ENCODE measurements around the gene TCF20.

DNA sequence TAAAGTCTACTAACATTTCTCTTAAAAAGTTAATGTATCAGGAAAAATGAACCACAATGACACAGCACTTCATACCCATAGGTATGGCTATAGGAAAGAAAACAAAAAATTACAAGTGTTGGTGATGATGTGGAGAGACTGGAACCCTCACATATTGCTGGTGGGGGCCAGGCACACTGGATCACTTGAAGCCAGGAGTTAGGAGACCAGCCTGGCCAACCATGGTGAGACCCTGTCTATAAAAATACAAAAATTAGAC lies 26.7 kb downstream of the TCF20 start:
- TF ChIP-seq, protein P1, sequence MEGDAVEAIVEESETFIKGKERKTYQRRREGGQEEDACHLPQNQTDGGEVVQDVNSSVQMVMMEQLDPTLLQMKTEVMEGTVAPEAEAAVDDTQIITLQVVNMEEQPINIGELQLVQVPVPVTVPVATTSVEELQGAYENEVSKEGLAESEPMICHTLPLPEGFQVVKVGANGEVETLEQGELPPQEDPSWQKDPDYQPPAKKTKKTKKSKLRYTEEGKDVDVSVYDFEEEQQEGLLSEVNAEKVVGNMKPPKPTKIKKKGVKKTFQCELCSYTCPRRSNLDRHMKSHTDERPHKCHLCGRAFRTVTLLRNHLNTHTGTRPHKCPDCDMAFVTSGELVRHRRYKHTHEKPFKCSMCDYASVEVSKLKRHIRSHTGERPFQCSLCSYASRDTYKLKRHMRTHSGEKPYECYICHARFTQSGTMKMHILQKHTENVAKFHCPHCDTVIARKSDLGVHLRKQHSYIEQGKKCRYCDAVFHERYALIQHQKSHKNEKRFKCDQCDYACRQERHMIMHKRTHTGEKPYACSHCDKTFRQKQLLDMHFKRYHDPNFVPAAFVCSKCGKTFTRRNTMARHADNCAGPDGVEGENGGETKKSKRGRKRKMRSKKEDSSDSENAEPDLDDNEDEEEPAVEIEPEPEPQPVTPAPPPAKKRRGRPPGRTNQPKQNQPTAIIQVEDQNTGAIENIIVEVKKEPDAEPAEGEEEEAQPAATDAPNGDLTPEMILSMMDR (IDR thresholded peaks at IDR 0.05; ENCODE audit: poor library complexity): no peak
- TF ChIP-seq EZH2phosphoT487 (IDR thresholded peaks at IDR 0.05; ENCODE audit: low read depth, severe bottlenecking, unreplicated experiment) (no peak), EZH2 (IDR thresholded peaks at IDR 0.05; ENCODE audit: borderline replicate concordance) (no peak)

Measured in hepatocyte (in vitro differentiated cells).